Smooth muscle cell (in vitro differentiated cells): ENCODE measurements around the gene DUSP14. TPM values are rescaled to one million over a fixed set of nuclear protein-coding genes. Genes with fewer than 3 reads are reported as not detected.

ENCODE experiments used
- DNase-seq: peaks from one replicate; lab custom pipeline; 2025; ENCODE audit not compliant: unreplicated experiment; lab: John Stamatoyannopoulos, UW
- H2AFZ ChIP-seq: fragments of 200-600 bp; sonication (generic); 2 replicates; pipeline ENCODE4 v1.6.0; 2016; ENCODE audit warnings: antibody characterized with exemption, low read depth, mild to moderate bottlenecking
- H3F3A ChIP-seq: fragments of 200-600 bp; sonication (generic); 2 replicates; pipeline ENCODE4 v1.6.0; 2017; ENCODE audit warnings: antibody characterized with exemption, low read depth
- H3K27ac ChIP-seq: fragments of 200-600 bp; sonication (generic); 2 replicates; pipeline ENCODE4 v1.5.1; 2016; ENCODE audit warnings: low read depth, mild to moderate bottlenecking
- H3K27me3 ChIP-seq: fragments of 200-600 bp; sonication (generic); 2 replicates; pipeline ENCODE4 v1.6.1; 2016; ENCODE audit warnings: low read depth, mild to moderate bottlenecking
- H3K36me3 ChIP-seq: fragments of 200-600 bp; sonication (generic); 2 replicates; pipeline ENCODE4 v1.5.1; 2016; ENCODE audit warnings: low read depth
- H3K4me1 ChIP-seq: fragments of 200-600 bp; sonication (generic); 2 replicates; pipeline ENCODE4 v1.5.1; 2016; ENCODE audit warnings: low read depth
- H3K4me2 ChIP-seq: fragments of 200-600 bp; sonication (generic); 2 replicates; pipeline ENCODE4 v1.6.0; 2016; ENCODE audit warnings: mild to moderate bottlenecking
- H3K4me3 ChIP-seq: fragments of 200-600 bp; sonication (generic); 2 replicates; pipeline ENCODE4 v1.5.1; 2016; ENCODE audit warnings: mild to moderate bottlenecking
- H3K79me2 ChIP-seq: fragments of 200-600 bp; sonication (generic); 2 replicates; pipeline ENCODE4 v1.6.0; 2016; ENCODE audit warnings: low read depth, mild to moderate bottlenecking
- H3K9ac ChIP-seq: fragments of 200-600 bp; sonication (generic); 2 replicates; pipeline ENCODE4 v1.6.0; 2016; ENCODE audit warnings: low read depth
- H3K9me3 ChIP-seq: fragments of 200-600 bp; sonication (generic); replicated peaks from 2 replicates; pipeline ENCODE4 v1.5.1; 2016; ENCODE audit warnings: low read depth
- H4K20me1 ChIP-seq: fragments of 200-600 bp; sonication (generic); 2 replicates; pipeline ENCODE4 v1.6.0; 2016; ENCODE audit warnings: low read depth
- CTCF ChIP-seq: fragments of 200-600 bp; sonication (generic); IDR thresholded peaks from 2 replicates; pipeline ENCODE4 v1.5.1; 2017; ENCODE audit warnings: borderline replicate concordance, mild to moderate bottlenecking, antibody characterized with exemption; ENCODE audit not compliant: insufficient read depth, poor library complexity, severe bottlenecking
- WGBS: methylation state at CpG from one replicate; pipeline ENCODE4 v1.1.7; 2016; ENCODE audit warnings: low lambda C conversion rate; 5-methylcytosine and 5-hydroxymethylcytosine counted together
- polyA plus RNA-seq: library from polyadenylated mRNA; unstranded; fragments of >200 nt; fragmentation: Nextera tagmentation; extraction: Ambion mirVana; gene quantifications from 2 replicates; pipeline ENCODE4 v1.2.1, GENCODE V29; 2016
- total RNA-seq: library from RNA; depleted of rRNA; stranded (reverse); fragments of >200 nt; gene quantifications from 2 replicates; pipeline ENCODE4 v1.2.3, GENCODE V29; 2014

DUSP14 gene
- total and polyA plus RNA-seq, 2 experiments from 2014 or later: 40.4 to 47.1 TPM

- Histone ChIP-seq H3K4me1 (no peaks in the 10 kb centered on the region), H3K4me3 (no peak overlapping the region), H3K27ac (no peak overlapping the region), H3K79me2 (no peaks in the 10 kb centered on the region), H4K20me1 (no peaks in the 10 kb centered on the region), H3K9ac (no peak overlapping the region), H3K9me3 (no peaks in the 10 kb centered on the region), H3K27me3 (no peaks in the 10 kb centered on the region), H3K36me3 (peaks cover 23% of the 10 kb centered on the region), H2AFZ (no peak overlapping the region), H3K4me2 (no peak overlapping the region), H3F3A (peaks cover under 1% of the 10 kb centered on the region)
- no peak for DNase-seq
- TF ChIP-seq CTCF: no peak
- WGBS: 100% methylated on average over 3 of the region's 3 CpGs
These were observed 43.1 kb downstream of the DUSP14 start for GRCh38 chr17:37532756-37533155.

DNA sequence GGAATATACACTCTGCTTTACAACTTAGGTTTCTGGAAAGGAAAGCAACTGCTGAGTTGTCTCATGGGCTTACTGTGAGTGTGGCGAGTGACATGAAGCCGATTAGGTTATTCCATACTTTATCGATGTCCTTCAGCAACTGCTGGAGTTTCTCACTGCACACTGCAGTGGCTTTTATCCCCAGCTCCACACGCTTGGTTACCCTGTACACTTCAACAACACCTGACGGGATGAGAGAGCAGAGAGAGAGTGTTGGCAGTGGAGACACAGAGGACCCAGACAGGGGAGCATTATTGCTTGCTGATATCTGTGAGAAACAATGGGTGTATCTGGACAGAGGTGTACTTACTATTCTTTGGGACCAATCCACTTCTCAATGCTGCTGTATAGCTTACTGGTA is 46.2 kb downstream of the DUSP14 start:
- H3K27ac ChIP-seq: no peak overlapping the region
- H3K4me1 ChIP-seq: no peaks in the 10 kb centered on the region
- 95% methylated on average over 5 of the region's 5 CpGs for WGBS
- peaks cover 37% of the 10 kb centered on the region for H3K36me3 ChIP-seq
- no peaks in the 10 kb centered on the region for H3K27me3 ChIP-seq
- H3K9me3 ChIP-seq: no peaks in the 10 kb centered on the region
- no peaks in the 10 kb centered on the region for H3F3A ChIP-seq
- no peak overlapping the region for H3K9ac ChIP-seq
- no peaks in the 10 kb centered on the region for H4K20me1 ChIP-seq
- no peak overlapping the region for H3K4me3 ChIP-seq
- H3K4me2 ChIP-seq: no peak overlapping the region
- no peak for DNase-seq
- H3K79me2 ChIP-seq: no peaks in the 10 kb centered on the region
- TF ChIP-seq CTCF: no peak
- H2AFZ ChIP-seq: no peak overlapping the region

DNA sequence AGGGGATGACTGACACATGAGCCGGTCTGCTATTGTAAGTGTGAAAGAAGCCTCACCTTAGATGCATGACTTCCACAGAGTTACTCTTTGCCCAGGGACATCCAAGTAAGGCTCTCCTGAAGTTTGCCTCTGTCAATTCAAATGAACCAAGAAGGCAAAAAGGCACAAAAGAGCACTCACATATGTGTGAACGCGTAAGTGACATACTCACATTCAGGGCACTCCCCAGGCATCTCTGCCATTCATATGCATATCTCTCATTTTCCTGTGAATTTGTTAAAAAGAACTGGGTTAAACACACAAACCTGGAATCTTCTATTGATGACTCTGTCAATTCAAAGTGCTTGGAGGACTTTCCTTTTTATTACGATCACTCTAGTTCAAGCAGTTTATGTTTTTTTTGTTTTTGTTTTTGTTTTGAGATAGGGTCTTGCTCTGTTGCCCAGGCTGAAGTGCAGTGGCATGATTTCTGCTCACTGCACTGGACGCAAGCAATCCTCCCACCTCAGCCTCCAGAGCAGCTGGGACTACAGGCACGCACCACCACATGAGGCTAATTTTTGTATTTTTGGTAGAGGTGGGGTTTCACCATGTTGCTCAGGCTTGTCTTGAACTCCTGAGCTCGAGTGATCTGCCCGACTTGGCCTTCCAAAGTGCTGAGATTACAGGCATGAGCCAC is 49.4 kb downstream of the DUSP14 start:
- 96% methylated on average over 8 of the region's 8 CpGs for WGBS
- Histone ChIP-seq H3K79me2 (no peaks in the 10 kb centered on the region), H3K27ac (no peak overlapping the region), H3K9me3 (no peaks in the 10 kb centered on the region), H3K27me3 (no peaks in the 10 kb centered on the region), H4K20me1 (no peaks in the 10 kb centered on the region), H3K36me3 (peaks cover 44% of the 10 kb centered on the region), H2AFZ (no peak overlapping the region), H3K4me2 (no peak overlapping the region), H3K9ac (no peak overlapping the region), H3F3A (no peaks in the 10 kb centered on the region), H3K4me3 (no peak overlapping the region), H3K4me1 (peaks cover 19% of the 10 kb centered on the region)
- no peak for DNase-seq
- TF ChIP-seq CTCF: no peak
